GM23338 (cell line): Measurements from ENCODE around the gene PRPF38A. TPM values are rescaled to one million over a fixed set of nuclear protein-coding genes. Genes with fewer than 3 reads are reported as not detected.

Experiments used
- ATAC-seq: fragments of 200-7000 bp; cut with Tn5 transposase; 3 replicates; pipeline ENCODE4 v1.9.1; 2020
- DNase-seq: peaks from one replicate; pipeline ENCODE4 v3.0.0-alpha.2; 2015; ENCODE audit warnings: low spot score
- H2AFZ ChIP-seq: fragments of 200-600 bp; sonication (generic); 2 replicates; pipeline ENCODE4 v1.8.0; 2016; ENCODE audit warnings: antibody characterized with exemption, mild to moderate bottlenecking, moderate library complexity
- H3F3A ChIP-seq: fragments of 200-600 bp; sonication (generic); replicated peaks from 2 replicates; pipeline ENCODE4 v1.8.0; 2017; ENCODE audit warnings: antibody characterized with exemption, mixed run types, low read depth
- H3K27ac ChIP-seq: fragments of 200-600 bp; sonication (generic); 2 replicates; pipeline ENCODE4 v1.6.1; 2016; ENCODE audit warnings: low read depth
- H3K27me3 ChIP-seq: fragments of 200-600 bp; sonication (generic); 2 replicates; pipeline ENCODE4 v1.8.0; 2016; ENCODE audit warnings: mild to moderate bottlenecking, mixed run types, moderate library complexity; ENCODE audit not compliant: insufficient read depth
- H3K36me3 ChIP-seq: fragments of 200-600 bp; sonication (generic); 2 replicates; pipeline ENCODE4 v1.8.0; 2016; ENCODE audit warnings: mild to moderate bottlenecking; ENCODE audit not compliant: insufficient read depth
- H3K4me1 ChIP-seq: fragments of 200-600 bp; sonication (generic); 2 replicates; pipeline ENCODE4 v1.8.0; 2016; ENCODE audit warnings: mild to moderate bottlenecking, moderate library complexity; ENCODE audit not compliant: insufficient read depth
- H3K4me2 ChIP-seq: fragments of 200-600 bp; sonication (generic); 2 replicates; pipeline ENCODE4 v1.7.1; 2017; ENCODE audit warnings: mixed run types
- H3K4me3 ChIP-seq: fragments of 200-600 bp; sonication (generic); 2 replicates; pipeline ENCODE4 v1.6.1; 2016; ENCODE audit warnings: mixed run types
- H3K79me2 ChIP-seq: fragments of 200-600 bp; sonication (generic); replicated peaks from 2 replicates; pipeline ENCODE4 v1.8.0; 2017; ENCODE audit warnings: mild to moderate bottlenecking; ENCODE audit not compliant: insufficient read depth
- H3K9me2 ChIP-seq: fragments of 200-600 bp; sonication (generic); 2 replicates; pipeline ENCODE4 v1.8.0; 2017; ENCODE audit not compliant: insufficient read depth
- H4K20me1 ChIP-seq: fragments of 200-600 bp; sonication (generic); replicated peaks from 2 replicates; pipeline ENCODE4 v1.8.0; 2017; ENCODE audit warnings: mild to moderate bottlenecking; ENCODE audit not compliant: insufficient read depth
- H3K27ac Mint-ChIP-seq: 2 replicates; pipeline ENCODE4 v1.8.0; 2020; ENCODE audit warnings: inconsistent platforms, mild to moderate bottlenecking, moderate library complexity, mixed read lengths
- H3K27me3 Mint-ChIP-seq: 3 replicates; pipeline ENCODE4 v1.8.0; 2022; ENCODE audit warnings: low read depth, mild to moderate bottlenecking, moderate library complexity, mixed read lengths, inconsistent platforms; ENCODE audit not compliant: insufficient read depth, poor library complexity
- H3K36me3 Mint-ChIP-seq: 3 replicates; pipeline ENCODE4 v1.8.0; 2021; ENCODE audit warnings: low read depth, mild to moderate bottlenecking, inconsistent platforms, moderate library complexity, mixed read lengths
- H3K4me1 Mint-ChIP-seq: 3 replicates; pipeline ENCODE4 v1.8.0; 2020; ENCODE audit warnings: mild to moderate bottlenecking, inconsistent platforms, mixed read lengths
- H3K4me3 Mint-ChIP-seq: 3 replicates; pipeline ENCODE4 v1.8.0; 2021; ENCODE audit warnings: moderate library complexity, mild to moderate bottlenecking, inconsistent platforms, mixed read lengths
- H3K9me3 Mint-ChIP-seq: 3 replicates; pipeline ENCODE4 v1.8.0; 2020; ENCODE audit warnings: moderate library complexity, mild to moderate bottlenecking, inconsistent platforms, mixed read lengths
- CREB1 ChIP-seq: fragments of 250-450 bp; sonication (Bioruptor Pico); IDR thresholded peaks from 2 replicates; pipeline ENCODE4 v1.5.0; 2020; ENCODE audit warnings: low read depth, mild to moderate bottlenecking, moderate library complexity
- JUNB ChIP-seq: IDR thresholded peaks from one replicate; pipeline ENCODE4 v1.6.1; 2016; ENCODE audit warnings: antibody characterized with exemption; ENCODE audit not compliant: unreplicated experiment
- POLR2AphosphoS5 ChIP-seq: IDR thresholded peaks from 2 replicates; pipeline ENCODE4 v1.6.1; 2016; ENCODE audit warnings: antibody characterized with exemption, low read depth
- ZNF114 ChIP-seq: fragments of 250-450 bp; sonication (Bioruptor Pico); IDR thresholded peaks from 2 replicates; pipeline ENCODE4 v1.5.0; 2020; ENCODE audit warnings: mild to moderate bottlenecking, moderate library complexity
- ZNF331 ChIP-seq: fragments of 250-450 bp; sonication (Bioruptor Pico); IDR thresholded peaks from 2 replicates; pipeline ENCODE4 v1.5.0; 2020; ENCODE audit warnings: low read depth, mild to moderate bottlenecking, moderate library complexity
- polyA plus RNA-seq: library from polyadenylated mRNA; unstranded; fragments of >200 nt; fragmentation: Nextera tagmentation; extraction: Ambion mirVana; gene quantifications from 2 replicates; pipeline ENCODE4 v1.2.1, GENCODE V29; 2016
- total RNA-seq: library from RNA; depleted of rRNA; stranded (reverse); fragments of >200 nt; shearing (Covaris generic); gene quantifications from 2 replicates; pipeline ENCODE4 v1.2.3, GENCODE V29; 2014
- TF ChIP-seq, protein P1 (sequence below): fragments of 250-450 bp; sonication (Bioruptor Pico); IDR thresholded peaks from 2 replicates; pipeline ENCODE4 v1.5.0; 2020; ENCODE audit warnings: mild to moderate bottlenecking, moderate library complexity
- TF ChIP-seq, protein P2 (sequence below), 2 experiments: fragments of 200-600 bp in 1 of 2; sonication (generic) in 1 of 2; conservative IDR thresholded peaks; 2 replicates each; pipeline versions ENCODE4 v1.5.1 to v1.6.1; 2016 to 2017; ENCODE audit warnings: antibody characterized with exemption in 2 of 2, low read depth in 2 of 2, mild to moderate bottlenecking in 2 of 2, moderate library complexity in 1 of 2

PRPF38A gene
- total and polyA plus RNA-seq, 2 experiments from 2014 or later: 24.8 to 40.3 TPM

DNA sequence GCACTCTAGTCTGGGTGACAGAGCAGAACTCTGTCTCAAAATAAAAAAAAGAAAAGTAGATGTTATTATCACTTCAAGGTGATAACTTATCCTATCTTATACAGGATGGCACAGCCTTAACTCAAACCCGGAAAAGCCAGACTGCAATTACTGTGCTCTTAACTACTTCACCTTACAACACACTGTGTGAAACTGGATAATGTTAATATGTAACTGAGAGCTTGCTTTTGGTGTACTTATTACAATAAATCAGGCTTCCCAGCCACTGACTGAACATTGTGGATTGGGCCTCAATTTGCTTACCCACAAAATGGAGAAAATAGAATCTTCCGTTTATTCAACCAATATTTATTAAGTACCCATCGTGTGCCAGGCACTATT is 1.6 kb upstream of the PRPF38A start (continued):
- TF ChIP-seq, protein P1, sequence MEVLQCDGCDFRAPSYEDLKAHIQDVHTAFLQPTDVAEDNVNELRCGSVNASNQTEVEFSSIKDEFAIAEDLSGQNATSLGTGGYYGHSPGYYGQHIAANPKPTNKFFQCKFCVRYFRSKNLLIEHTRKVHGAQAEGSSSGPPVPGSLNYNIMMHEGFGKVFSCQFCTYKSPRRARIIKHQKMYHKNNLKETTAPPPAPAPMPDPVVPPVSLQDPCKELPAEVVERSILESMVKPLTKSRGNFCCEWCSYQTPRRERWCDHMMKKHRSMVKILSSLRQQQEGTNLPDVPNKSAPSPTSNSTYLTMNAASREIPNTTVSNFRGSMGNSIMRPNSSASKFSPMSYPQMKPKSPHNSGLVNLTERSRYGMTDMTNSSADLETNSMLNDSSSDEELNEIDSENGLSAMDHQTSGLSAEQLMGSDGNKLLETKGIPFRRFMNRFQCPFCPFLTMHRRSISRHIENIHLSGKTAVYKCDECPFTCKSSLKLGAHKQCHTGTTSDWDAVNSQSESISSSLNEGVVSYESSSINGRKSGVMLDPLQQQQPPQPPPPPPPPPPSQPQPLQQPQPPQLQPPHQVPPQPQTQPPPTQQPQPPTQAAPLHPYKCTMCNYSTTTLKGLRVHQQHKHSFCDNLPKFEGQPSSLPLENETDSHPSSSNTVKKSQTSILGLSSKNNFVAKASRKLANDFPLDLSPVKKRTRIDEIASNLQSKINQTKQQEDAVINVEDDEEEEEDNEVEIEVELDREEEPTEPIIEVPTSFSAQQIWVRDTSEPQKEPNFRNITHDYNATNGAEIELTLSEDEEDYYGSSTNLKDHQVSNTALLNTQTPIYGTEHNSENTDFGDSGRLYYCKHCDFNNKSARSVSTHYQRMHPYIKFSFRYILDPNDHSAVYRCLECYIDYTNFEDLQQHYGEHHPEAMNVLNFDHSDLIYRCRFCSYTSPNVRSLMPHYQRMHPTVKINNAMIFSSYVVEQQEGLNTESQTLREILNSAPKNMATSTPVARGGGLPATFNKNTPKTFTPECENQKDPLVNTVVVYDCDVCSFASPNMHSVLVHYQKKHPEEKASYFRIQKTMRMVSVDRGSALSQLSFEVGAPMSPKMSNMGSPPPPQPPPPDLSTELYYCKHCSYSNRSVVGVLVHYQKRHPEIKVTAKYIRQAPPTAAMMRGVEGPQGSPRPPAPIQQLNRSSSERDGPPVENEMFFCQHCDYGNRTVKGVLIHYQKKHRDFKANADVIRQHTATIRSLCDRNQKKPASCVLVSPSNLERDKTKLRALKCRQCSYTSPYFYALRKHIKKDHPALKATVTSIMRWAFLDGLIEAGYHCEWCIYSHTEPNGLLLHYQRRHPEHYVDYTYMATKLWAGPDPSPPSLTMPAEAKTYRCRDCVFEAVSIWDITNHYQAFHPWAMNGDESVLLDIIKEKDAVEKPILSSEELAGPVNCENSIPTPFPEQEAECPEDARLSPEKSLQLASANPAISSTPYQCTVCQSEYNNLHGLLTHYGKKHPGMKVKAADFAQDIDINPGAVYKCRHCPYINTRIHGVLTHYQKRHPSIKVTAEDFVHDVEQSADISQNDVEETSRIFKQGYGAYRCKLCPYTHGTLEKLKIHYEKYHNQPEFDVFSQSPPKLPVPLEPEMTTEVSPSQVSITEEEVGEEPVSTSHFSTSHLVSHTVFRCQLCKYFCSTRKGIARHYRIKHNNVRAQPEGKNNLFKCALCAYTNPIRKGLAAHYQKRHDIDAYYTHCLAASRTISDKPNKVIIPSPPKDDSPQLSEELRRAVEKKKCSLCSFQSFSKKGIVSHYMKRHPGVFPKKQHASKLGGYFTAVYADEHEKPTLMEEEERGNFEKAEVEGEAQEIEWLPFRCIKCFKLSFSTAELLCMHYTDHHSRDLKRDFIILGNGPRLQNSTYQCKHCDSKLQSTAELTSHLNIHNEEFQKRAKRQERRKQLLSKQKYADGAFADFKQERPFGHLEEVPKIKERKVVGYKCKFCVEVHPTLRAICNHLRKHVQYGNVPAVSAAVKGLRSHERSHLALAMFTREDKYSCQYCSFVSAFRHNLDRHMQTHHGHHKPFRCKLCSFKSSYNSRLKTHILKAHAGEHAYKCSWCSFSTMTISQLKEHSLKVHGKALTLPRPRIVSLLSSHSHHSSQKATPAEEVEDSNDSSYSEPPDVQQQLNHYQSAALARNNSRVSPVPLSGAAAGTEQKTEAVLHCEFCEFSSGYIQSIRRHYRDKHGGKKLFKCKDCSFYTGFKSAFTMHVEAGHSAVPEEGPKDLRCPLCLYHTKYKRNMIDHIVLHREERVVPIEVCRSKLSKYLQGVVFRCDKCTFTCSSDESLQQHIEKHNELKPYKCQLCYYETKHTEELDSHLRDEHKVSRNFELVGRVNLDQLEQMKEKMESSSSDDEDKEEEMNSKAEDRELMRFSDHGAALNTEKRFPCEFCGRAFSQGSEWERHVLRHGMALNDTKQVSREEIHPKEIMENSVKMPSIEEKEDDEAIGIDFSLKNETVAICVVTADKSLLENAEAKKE (CRISPR knock-in tag): no peak

DNA sequence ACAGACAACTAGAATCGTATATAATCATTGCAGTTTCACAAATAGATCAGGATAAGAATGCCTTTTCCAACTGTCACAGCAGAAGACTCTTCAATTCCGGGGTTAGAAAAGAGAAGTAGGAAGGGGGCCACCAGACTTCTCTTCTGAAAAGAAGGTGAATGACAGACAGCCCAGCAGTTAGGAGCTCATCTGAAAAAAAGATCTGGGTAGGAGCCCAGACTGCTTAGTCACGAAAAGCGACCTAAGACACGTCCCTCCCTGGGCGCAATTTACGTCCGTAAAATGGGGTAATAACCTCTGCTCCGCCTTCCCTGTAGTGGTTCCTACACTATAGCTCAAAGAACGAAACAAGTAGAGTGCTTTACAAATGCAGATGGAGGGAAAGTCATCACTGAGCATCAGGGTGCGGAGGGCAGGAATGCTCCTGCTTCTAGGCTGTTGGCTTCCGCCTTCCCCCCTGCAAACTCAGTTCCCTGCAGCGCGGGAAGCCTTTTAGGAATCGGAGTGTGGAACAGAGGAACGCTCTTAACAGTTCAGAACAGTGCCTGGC is 761 bp upstream of the PRPF38A start:
- H3K27ac ChIP-seq: peak overlapping the region; percentile 99
- peaks cover 11% of the 10 kb centered on the region; the same call in 1 of the 2 replicates for H3F3A ChIP-seq
- peaks cover 15% of the 10 kb centered on the region for H3K4me1 ChIP-seq
- H3K4me2 ChIP-seq: peak overlapping the region; percentile 93
- Mint-ChIP-seq H3K27me3 (no peaks in the 10 kb centered on the region), H3K36me3 (peaks cover 71% of the 10 kb centered on the region), H3K9me3 (no peaks in the 10 kb centered on the region), H3K4me3 (peak overlapping the region; percentile 100), H3K27ac (peak overlapping the region; percentile 100), H3K4me1 (peaks cover 16% of the 10 kb centered on the region; the same call in 2 of the 3 replicates)
- ATAC-seq (peak; percentile 88), DNase-seq (peak; percentile 87)
- peak overlapping the region; percentile 28; the same call in 1 of the 2 replicates for H2AFZ ChIP-seq
- peaks cover 38% of the 10 kb centered on the region for H3K36me3 ChIP-seq
- peaks cover 28% of the 10 kb centered on the region for H4K20me1 ChIP-seq
- H3K79me2 ChIP-seq: peaks cover 87% of the 10 kb centered on the region
- no peaks in the 10 kb centered on the region for H3K27me3 ChIP-seq
- H3K9me2 ChIP-seq: no peaks in the 10 kb centered on the region
- TF ChIP-seq ZNF114 (CRISPR knock-in tag): no peak
- TF ChIP-seq POLR2AphosphoS5: no peak; the same call in 1 of the 2 replicates
- TF ChIP-seq, protein P2, sequence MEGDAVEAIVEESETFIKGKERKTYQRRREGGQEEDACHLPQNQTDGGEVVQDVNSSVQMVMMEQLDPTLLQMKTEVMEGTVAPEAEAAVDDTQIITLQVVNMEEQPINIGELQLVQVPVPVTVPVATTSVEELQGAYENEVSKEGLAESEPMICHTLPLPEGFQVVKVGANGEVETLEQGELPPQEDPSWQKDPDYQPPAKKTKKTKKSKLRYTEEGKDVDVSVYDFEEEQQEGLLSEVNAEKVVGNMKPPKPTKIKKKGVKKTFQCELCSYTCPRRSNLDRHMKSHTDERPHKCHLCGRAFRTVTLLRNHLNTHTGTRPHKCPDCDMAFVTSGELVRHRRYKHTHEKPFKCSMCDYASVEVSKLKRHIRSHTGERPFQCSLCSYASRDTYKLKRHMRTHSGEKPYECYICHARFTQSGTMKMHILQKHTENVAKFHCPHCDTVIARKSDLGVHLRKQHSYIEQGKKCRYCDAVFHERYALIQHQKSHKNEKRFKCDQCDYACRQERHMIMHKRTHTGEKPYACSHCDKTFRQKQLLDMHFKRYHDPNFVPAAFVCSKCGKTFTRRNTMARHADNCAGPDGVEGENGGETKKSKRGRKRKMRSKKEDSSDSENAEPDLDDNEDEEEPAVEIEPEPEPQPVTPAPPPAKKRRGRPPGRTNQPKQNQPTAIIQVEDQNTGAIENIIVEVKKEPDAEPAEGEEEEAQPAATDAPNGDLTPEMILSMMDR (conservative IDR thresholded peaks at IDR 0.05; ENCODE audit: low read depth in 2 of 2): no peak
- TF ChIP-seq, protein P1 (CRISPR knock-in tag): no peak
- TF ChIP-seq ZNF331 (CRISPR knock-in tag): no peak
- TF ChIP-seq JUNB: no peak
- TF ChIP-seq CREB1: peak; percentile 75
- peak overlapping the region; percentile 82 for H3K4me3 ChIP-seq
